SK-N-MC (cell line): ENCODE measurements around the gene MINDY4.

Source experiments
- EZH2 ChIP-seq: fragments of 200-600 bp; sonication (generic); IDR thresholded peaks from one replicate; pipeline ENCODE4 v1.6.1; 2017; ENCODE audit warnings: antibody characterized with exemption
- POLR2AphosphoS5 ChIP-seq: IDR thresholded peaks from 2 replicates; pipeline ENCODE4 v1.6.1; 2012; ENCODE audit warnings: mild to moderate bottlenecking, low read depth, low read length, borderline replicate concordance

DNA sequence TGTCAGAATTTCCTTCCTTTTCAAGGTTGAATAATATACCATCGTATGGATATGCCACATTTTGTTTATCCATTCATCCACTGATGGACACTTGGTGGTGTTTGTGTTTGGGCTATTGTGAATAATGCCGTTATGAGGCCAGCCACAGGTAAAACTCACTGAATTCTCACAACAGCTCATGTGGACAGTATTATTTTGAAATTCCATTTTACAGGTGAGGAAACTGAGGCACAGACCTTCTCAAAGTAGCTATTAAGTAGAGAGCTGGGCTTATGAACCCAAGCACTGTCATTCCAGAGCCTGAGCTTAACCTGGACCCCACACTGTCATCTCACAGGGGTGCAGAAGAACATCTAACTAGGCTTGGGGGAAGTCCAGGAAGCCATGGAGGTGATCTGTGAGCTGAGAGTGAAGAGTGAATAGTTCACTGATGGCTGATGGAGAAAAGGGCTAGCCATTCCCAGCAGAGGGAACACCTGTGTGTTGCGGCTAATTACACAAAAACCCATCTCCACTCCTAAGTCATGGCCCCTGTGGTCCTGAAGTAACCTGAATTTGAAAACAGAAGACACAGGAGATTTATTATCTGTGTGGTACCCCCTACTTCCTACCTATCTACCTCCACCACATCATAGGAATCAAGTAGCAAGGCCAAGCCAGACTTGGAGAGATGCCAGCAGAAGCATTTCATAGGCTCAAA lies 10.6 kb upstream of the MINDY4 start:
- TF ChIP-seq POLR2AphosphoS5, result no peak
- no peak for TF ChIP-seq EZH2
